CD14-positive monocyte (primary cell): ENCODE data around the gene XYLT1. TPM values are rescaled to one million over a fixed set of nuclear protein-coding genes. Genes with fewer than 3 reads are reported as not detected.

ENCODE experiments used
- DNase-seq, 3 donors: peaks; one replicate each; pipeline ENCODE4 v3.0.0-alpha.2; 2011 to 2022
- H2AFZ ChIP-seq: 2 replicates; pipeline ENCODE4 v1.6.0; 2012; ENCODE audit warnings: mild to moderate bottlenecking, low read depth, low read length, inconsistent platforms; ENCODE audit not compliant: insufficient read depth, poor library complexity, severe bottlenecking
- H3K27ac ChIP-seq, 2 donors: 1 replicate in 1 of 2; 2 replicates in 1 of 2; pipeline ENCODE4 v1.5.1; 2012 to 2013; ENCODE audit warnings: low read length in 2 of 2, control low read depth in 1 of 2, inconsistent platforms in 1 of 2, low read depth in 1 of 2, mild to moderate bottlenecking in 1 of 2
- H3K27me3 ChIP-seq, 2 donors: one replicate each; pipeline versions ENCODE4 v1.6.0 to v1.6.1; 2011 to 2013; ENCODE audit warnings: low read length in 2 of 2; ENCODE audit not compliant: control insufficient read depth in 2 of 2, insufficient read depth in 2 of 2
- H3K36me3 ChIP-seq, 2 donors: replicated peaks in 1 of 2; 1 replicate in 1 of 2; 2 replicates in 1 of 2; pipeline versions ENCODE4 v1.5.1 to v1.6.1; 2012 to 2013; ENCODE audit warnings: low read length in 2 of 2, control low read depth in 1 of 2, inconsistent platforms in 1 of 2, mild to moderate bottlenecking in 1 of 2; ENCODE audit not compliant: insufficient read depth in 2 of 2, control insufficient read depth in 1 of 2
- H3K4me1 ChIP-seq, 2 donors: 1 replicate in 1 of 2; 2 replicates in 1 of 2; pipeline versions ENCODE4 v1.5.1 to v1.6.1; 2012 to 2013; ENCODE audit warnings: low read length in 2 of 2, control low read depth in 1 of 2, inconsistent platforms in 1 of 2, mild to moderate bottlenecking in 1 of 2, moderate library complexity in 1 of 2; ENCODE audit not compliant: insufficient read depth in 2 of 2, control insufficient read depth in 1 of 2
- H3K4me2 ChIP-seq: replicated peaks from 2 replicates; pipeline ENCODE3; 2012; ENCODE audit warnings: low read length, moderate library complexity, mild to moderate bottlenecking; ENCODE audit not compliant: poor library complexity, severe bottlenecking; ENCODE audit errors: extremely low read depth
- H3K4me3 ChIP-seq, 3 experiments: fragments of 200-600 bp in 1 of 3; sonication (generic) in 1 of 3; replicated peaks in 1 of 3; 1 replicate in 2 of 3; 2 replicates in 1 of 3; pipeline ENCODE4 v1.5.1; 2011 to 2013; ENCODE audit warnings: low read length in 3 of 3, mild to moderate bottlenecking in 3 of 3, control low read depth in 2 of 3, low read depth in 2 of 3, inconsistent platforms in 1 of 3, moderate library complexity in 1 of 3
- H3K79me2 ChIP-seq: 2 replicates; pipeline ENCODE4 v1.6.0; 2012; ENCODE audit warnings: mild to moderate bottlenecking, control low read depth, inconsistent platforms, low read length, moderate library complexity; ENCODE audit not compliant: insufficient read depth
- H3K9ac ChIP-seq: 2 replicates; pipeline ENCODE4 v1.6.0; 2017; ENCODE audit warnings: low read length, mild to moderate bottlenecking; ENCODE audit not compliant: insufficient read depth, poor library complexity, severe bottlenecking
- H3K9me3 ChIP-seq, 2 donors: replicated peaks in 1 of 2; 1 replicate in 1 of 2; 2 replicates in 1 of 2; pipeline versions ENCODE4 v1.5.1 to v1.6.1; 2012 to 2013; ENCODE audit warnings: low read length in 2 of 2, control low read depth in 1 of 2; ENCODE audit not compliant: control insufficient read depth in 1 of 2, insufficient read depth in 1 of 2
- H4K20me1 ChIP-seq: 2 replicates; pipeline ENCODE4 v1.6.0; 2012; ENCODE audit warnings: mild to moderate bottlenecking, low read length, control low read depth, moderate library complexity; ENCODE audit not compliant: insufficient read depth
- H3K27ac Mint-ChIP-seq, 7 donors: one replicate each; pipeline ENCODE4 v1.8.0; 2020; ENCODE audit warnings: mild to moderate bottlenecking in 7 of 7, mixed read lengths in 7 of 7, moderate library complexity in 6 of 7, inconsistent platforms in 2 of 7
- H3K27me3 Mint-ChIP-seq, 3 donors: one replicate each; pipeline ENCODE4 v1.8.0; 2021 to 2022; ENCODE audit warnings: low read depth in 3 of 3, mild to moderate bottlenecking in 3 of 3, mixed read lengths in 3 of 3, moderate library complexity in 3 of 3, inconsistent platforms in 1 of 3
- H3K36me3 Mint-ChIP-seq, 2 donors: one replicate each; pipeline ENCODE4 v1.8.0; 2020; ENCODE audit warnings: mixed read lengths in 2 of 2, inconsistent platforms in 1 of 2, mild to moderate bottlenecking in 1 of 2
- H3K4me1 Mint-ChIP-seq: one replicate; pipeline ENCODE4 v1.8.0; 2020; ENCODE audit warnings: mild to moderate bottlenecking, mixed read lengths
- H3K4me3 Mint-ChIP-seq, 2 donors: one replicate each; pipeline ENCODE4 v1.8.0; 2020; ENCODE audit warnings: mild to moderate bottlenecking in 2 of 2, mixed read lengths in 2 of 2, moderate library complexity in 1 of 2
- H3K9me3 Mint-ChIP-seq, 7 donors: one replicate each; pipeline ENCODE4 v1.8.0; 2020 to 2022; ENCODE audit warnings: mixed read lengths in 7 of 7, mild to moderate bottlenecking in 6 of 7, moderate library complexity in 6 of 7, inconsistent platforms in 2 of 7
- CTCF ChIP-seq: fragments of 200-600 bp; IDR thresholded peaks from one replicate; pipeline ENCODE4 v1.8.0; 2022; ENCODE audit warnings: antibody characterized with exemption, mild to moderate bottlenecking
- WGBS: methylation state at CpG from one replicate; pipeline ENCODE4 v1.1.5; 2013; ENCODE audit warnings: missing lambda C conversion rate; ENCODE audit not compliant: insufficient coverage; 5-methylcytosine and 5-hydroxymethylcytosine counted together
- intact Hi-C, 2 donors: fragments of 100-400 bp; cut with micrococcal nuclease; formaldehyde crosslinking; loops; one replicate each; pipeline versions ENCODE4 v1.15.0 to v1.15.1; 2023
- polyA plus RNA-seq, 3 donors: library from polyadenylated mRNA; depleted of rRNA in 1 of 3; unstranded in 2 of 3; stranded (reverse) in 1 of 3; fragments of 300-500 nt in 2 of 3; fragments of >200 nt in 1 of 3; fragmentation: Illumina TruSeq in 2 of 3; gene quantifications; 1 replicate in 2 of 3; 2 replicates in 1 of 3; pipeline ENCODE4 v1.2.3, GENCODE V29; 2012 to 2021

Gene XYLT1
- polyA plus RNA-seq, 3 donors = 0.51 to 9.4 (median 1.6) TPM

- Mint-ChIP-seq H3K4me3 (peak overlapping the region in 1 of 2 donors; percentile 28), H3K4me1 (peaks cover 19% of the 10 kb centered on the region), H3K36me3 (peaks cover 0 to 9% of the 10 kb centered on the region in 2 donors), H3K27ac (no peak overlapping the region), H3K27me3 (peaks cover 31 to 43% (median 35%) of the 10 kb centered on the region in 3 donors), H3K9me3 (peaks cover 0 to 10% (median 2%) of the 10 kb centered on the region in 7 donors)
- Histone ChIP-seq H3K4me2 (no peak overlapping the region), H3K9ac (no peak overlapping the region), H3K36me3 (no peaks in the 10 kb centered on the region), H3K4me1 (peaks cover 12 to 14% of the 10 kb centered on the region in 2 donors), H3K27ac (no peak overlapping the region), H3K9me3 (no peaks in the 10 kb centered on the region), H3K27me3 (peaks cover 18 to 19% of the 10 kb centered on the region in 2 donors), H3K79me2 (no peaks in the 10 kb centered on the region), H3K4me3 (no peak overlapping the region), H2AFZ (no peak overlapping the region), H4K20me1 (no peaks in the 10 kb centered on the region)
- WGBS = 33% methylated on average over 9 of the region's 11 CpGs
- DNase-seq = peak in 1 of 3 donors; percentile 28
- TF ChIP-seq CTCF = peak; percentile 49
- intact Hi-C loops = loop anchor here in 1 of 2 donors (10.0 kb wide), 1 partner anchor 102 kb away; no protein-coding TSS in a partner anchor
Measured at GRCh38 chr16:17476414-17477259, 5.9 kb upstream of the XYLT1 start.

- Mint-ChIP-seq H3K4me3 (peak overlapping the region; percentile 62 to 85), H3K9me3 (peaks cover 0 to 7% (median 0%) of the 10 kb centered on the region in 7 donors), H3K36me3 (peaks cover 0 to 9% of the 10 kb centered on the region in 2 donors), H3K27me3 (peaks cover 33 to 40% (median 40%) of the 10 kb centered on the region in 3 donors), H3K4me1 (peaks cover 22% of the 10 kb centered on the region), H3K27ac (no peak overlapping the region)
- DNase-seq = no peak
- Histone ChIP-seq H3K27ac (no peak overlapping the region), H3K9me3 (no peaks in the 10 kb centered on the region), H4K20me1 (peaks cover under 1% of the 10 kb centered on the region), H3K79me2 (peaks cover 2% of the 10 kb centered on the region), H3K9ac (no peak overlapping the region), H3K27me3 (peaks cover 18 to 19% of the 10 kb centered on the region in 2 donors), H2AFZ (peak overlapping the region; percentile 69), H3K4me1 (peaks cover 18 to 19% of the 10 kb centered on the region in 2 donors), H3K4me3 (no peak overlapping the region), H3K4me2 (no peak overlapping the region), H3K36me3 (no peaks in the 10 kb centered on the region)
- intact Hi-C loops = loop anchor here in 1 of 2 donors (10.0 kb wide), 1 partner anchor 100 kb away; no protein-coding TSS in a partner anchor
- TF ChIP-seq CTCF = no peak
- 63% methylated on average over 2 of the region's 7 CpGs for WGBS
Measured at GRCh38 chr16:17475104-17475503, 4.3 kb upstream of the XYLT1 start.
